GDM1 (cell line): ENCODE results near the gene PXDC1.
A peak's percentile ranks its signal among the peaks of the same experiment; 100 is the strongest.
"Not testable (repeated sequence)": the region's sequence is repeated elsewhere in the genome, so short reads cannot be mapped to it uniquely, and the experiment has no call there.

ENCODE experiments used
- DNase-seq: peaks from one replicate; lab custom pipeline; 2025; lab: John Stamatoyannopoulos, UW

Gene PXDC1

GRCh38 chr6:3762359-3762758, 10.8 kb upstream of the PXDC1 start:
- DNase-seq: no peak

- no peak for DNase-seq
Measured at GRCh38 chr6:3761989-3762270, 10.4 kb upstream of the PXDC1 start.

DNA sequence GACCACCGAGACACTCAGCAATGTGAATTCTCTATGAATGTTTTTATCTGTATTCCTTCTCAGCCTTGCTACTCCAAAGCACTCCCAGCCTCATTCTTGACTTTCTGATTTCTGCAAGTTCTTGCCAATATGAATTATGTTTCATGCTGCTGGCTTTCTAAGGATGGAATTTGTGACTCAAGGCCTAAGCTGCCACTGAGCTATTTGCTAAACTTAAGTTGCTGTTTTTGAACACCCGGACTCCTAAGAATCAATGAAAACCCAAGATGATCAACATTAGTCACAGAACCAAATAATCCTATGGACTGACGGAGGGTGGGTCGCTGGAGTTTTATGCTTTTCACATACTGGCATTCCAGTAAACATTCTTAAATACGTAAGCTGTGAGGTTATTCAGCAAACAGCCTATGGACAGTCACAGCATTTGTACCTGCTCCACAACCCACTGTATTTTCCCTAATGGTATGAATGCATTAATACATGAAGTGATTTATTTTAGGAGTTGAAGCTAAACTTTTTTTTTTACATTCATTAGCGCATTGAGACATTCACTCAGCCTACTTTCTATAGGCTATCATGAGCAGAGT, 8.2 kb upstream of the PXDC1 start:
- no peak for DNase-seq

GRCh38 chr6:3758842-3759144, 7.3 kb upstream of the PXDC1 start:
- DNase-seq: no peak

- DNase-seq: not testable (repeated sequence)
Measured at GRCh38 chr6:3757998-3758841, 6.7 kb upstream of the PXDC1 start.

GRCh38 chr6:3757241-3757641, 5.7 kb upstream of the PXDC1 start:
- DNase-seq: no peak

- DNase-seq: no peak
Measured at GRCh38 chr6:3756546-3756945, 5.0 kb upstream of the PXDC1 start.

DNA sequence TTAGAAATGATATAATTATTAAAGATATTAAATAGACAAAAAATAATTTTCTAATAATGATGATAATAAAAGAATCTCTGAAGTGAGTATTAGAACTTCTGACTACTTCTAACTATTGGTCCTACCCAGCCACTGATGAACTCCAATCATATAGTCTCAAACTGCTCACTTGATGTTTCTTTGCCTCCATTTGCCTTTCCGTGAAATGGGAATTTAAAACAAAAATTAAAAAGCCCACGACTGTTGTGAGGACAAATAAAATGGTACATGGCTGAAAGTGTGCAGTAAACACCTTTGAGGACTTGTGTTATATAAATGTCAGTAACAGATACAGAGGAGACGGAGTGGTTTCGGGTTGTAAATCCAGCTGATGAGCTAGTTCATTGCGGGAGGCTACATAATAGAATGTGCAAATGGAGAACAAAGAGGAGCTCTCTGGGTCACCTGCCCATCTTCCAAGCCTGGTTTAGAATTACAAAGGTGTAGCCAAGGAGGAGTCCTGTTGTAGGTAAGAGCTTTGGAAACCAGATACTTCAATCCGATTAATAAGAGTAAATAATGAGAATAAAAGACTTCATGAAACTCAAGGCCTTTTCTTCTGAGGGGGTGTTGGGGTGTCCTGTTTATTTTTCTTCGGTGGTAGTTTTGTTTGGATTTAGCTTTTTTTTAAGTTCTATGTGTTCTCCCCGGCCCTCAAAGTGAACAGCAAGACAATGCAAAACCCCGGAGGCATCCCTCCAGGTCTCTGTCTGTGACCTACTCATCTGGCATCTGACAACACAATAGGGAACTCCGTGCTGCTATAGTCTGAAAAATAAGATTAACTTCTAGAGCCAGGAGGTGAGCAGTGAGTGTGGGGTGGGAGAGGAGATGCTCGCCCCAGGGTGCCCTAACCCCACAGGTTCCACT, 4.4 kb upstream of the PXDC1 start:
- DNase-seq: no peak

DNA sequence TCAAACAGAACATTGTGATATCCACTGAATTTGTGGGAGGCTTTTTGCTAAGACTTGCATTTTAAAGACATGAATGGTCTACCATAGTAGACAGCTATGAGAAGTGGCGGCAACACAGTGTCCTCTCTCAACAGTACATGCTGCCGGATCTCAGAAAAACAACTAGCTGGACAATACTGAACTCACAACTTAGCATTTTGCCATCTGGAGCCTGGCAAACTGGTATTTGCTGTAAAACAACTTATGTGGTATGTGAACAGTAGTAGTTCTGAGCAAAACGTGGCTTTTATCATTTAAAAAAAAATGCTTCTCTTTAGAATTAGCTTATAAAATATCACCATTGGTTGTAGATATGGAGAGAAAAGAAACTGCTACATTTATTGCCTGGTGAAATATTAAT, 3.3 kb upstream of the PXDC1 start:
- no peak for DNase-seq

DNA sequence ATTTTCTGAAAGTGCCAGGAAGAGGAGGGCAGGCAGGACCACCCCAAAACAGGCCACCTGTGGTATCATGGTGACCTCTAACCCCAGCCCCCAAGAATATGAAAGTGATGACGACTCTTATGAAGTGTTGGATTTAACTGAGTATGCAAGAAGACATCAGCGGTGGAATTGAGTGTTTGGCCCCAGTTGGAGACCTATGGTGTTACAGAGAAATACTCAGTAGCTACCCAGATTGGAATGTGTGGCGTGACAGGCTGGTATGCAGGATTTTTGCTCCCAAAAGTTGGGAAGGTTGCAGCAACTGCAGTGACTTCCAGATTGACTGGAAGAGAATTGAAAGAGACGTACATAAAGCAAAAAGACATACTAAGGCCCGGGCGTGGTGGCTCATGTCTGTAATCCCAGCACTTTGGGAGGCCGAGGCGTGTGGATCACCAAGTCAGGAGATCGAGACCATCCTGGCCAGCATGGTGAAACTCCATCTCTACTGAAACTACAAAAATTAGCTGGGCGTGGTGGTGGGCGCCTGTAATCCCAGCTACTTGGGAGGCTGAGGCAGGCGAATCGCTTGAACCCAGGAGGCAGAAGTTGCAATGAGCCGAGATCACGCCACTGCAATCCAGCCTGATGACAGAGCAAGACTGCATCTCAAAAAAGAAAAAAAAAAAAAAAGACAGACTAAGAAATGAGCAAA, 2.7 kb upstream of the PXDC1 start:
- DNase-seq: not testable (repeated sequence)

GRCh38 chr6:3753228-3753835, 1.8 kb upstream of the PXDC1 start:
- no peak for DNase-seq

DNA sequence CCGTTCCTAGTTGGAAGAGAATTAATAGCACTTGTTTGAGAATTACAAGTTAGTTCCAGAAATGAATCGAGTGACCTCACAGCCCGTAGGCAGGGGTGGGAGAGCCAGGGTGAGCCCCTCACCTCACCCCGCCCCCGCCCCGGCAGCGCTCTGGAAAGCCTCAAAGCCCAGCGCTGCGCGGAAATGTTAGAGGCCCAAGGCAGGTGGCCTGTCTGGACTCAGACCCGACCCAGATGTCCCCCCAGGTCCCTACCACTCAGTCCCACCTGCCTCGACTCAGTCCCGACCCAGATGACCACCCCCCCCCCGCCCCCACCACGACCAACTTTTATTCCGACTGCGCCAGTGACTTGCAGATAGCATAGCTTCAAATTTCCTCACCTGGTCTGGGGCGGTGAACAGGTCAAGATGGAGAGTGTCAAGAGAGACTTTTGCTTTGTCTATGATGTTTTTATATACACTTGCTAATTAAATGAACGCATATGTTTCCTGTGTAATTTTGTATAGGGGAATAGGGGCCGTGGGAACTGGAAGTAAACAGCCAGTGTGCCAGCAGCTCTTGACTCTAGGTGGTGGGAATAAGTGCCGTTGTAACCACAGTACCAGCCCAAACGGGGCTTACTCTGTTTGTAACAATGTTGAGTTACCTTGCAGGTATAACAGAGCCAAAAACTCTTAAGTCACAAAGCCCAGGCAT, 1.2 kb upstream of the PXDC1 start:
- DNase-seq: no peak

DNA sequence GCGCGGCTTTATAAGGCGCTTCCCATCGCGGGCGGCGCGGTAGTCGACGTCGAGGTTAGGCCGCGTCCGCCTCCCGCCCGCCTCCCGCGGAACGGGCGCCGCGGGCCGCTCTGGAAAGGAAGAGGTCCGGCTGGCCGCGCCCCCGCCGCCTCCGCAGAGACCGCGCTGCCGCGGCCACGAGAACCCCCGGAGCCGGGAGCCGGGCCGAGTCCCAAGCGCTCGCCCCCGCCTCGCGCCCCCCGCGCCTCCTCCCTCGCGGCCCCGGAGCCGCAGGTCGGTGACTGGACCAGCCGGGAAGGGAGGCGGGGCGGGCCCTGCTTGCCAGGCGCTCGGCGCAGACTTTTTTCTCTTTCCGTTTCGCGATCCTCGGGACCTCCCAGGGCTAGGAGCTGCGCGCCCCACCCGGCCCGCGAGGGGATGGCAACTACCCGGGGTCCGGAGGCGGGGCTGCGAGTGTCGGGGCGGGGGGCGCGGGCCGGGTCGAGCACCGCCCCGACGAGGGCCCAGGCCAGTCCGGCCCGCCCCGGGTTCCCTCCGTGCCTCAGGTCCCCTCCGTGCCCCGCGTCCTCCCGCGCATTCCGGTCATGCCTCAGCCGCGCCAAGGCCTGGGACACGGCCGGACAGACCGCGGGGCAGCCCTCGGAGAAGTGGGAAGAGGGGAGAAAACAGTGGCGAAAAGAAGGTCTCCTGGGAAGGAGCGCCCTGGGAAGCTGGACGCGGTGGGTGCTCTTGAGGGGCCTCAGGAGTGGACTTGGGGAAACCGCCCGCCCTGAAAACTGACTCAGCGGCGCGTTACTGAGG, 417 bp upstream of the PXDC1 start:
- DNase-seq: peak; percentile 51

- DNase-seq: no peak
Measured at GRCh38 chr6:3750317-3751076, 1.0 kb downstream of the PXDC1 start.

DNA sequence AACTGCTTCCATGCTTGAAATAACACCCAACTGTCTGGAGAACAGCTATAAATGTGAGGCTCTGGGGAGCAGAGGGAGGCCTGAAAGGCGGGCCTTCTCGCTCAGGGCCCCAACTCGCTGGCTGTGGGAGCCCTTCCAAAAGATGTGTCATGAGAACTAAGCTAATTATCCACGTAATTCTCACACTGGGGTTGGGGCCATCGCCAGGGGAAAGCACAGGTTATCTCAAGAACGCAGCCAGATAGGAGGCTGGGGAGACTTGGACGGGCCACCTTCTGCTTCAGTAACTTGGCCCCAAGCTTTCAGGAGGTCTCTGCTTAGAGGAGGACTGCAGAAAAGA, 1.6 kb downstream of the PXDC1 start:
- no peak for DNase-seq

GRCh38 chr6:3749067-3749841, 2.3 kb downstream of the PXDC1 start:
- DNase-seq: no peak

- DNase-seq: peak; percentile 44
Measured at GRCh38 chr6:3748208-3749066, 3.1 kb downstream of the PXDC1 start.

DNA sequence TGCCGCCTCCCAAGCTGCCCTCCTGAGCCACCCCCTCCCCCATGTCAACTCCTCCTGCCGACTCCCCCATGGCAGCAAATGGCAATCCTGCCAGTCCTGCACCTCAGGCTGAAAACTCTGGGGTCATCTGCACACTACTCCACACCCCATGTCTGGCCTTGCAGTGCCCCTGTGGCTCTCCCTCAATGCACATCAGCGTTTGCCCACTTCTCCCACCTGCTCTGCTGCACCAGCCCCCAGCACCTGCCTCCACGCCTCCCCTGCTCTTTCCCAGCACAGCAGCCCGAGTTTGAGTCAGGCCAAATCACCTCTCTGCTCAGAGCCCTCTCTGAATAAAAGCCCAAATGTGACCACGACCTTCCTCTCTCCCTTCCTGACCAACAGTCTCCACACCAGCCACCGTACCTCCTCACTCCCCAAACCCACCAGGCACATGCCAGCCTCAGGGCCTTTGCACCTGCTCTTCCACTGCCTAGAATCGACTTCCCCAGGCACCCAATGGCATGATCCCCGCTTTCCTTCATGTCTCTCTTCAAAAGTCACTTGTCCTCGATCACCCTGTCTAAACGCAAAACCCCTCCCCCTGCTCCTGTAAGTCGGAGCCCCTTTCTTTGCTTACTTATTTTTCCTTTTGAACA, 4.3 kb downstream of the PXDC1 start:
- DNase-seq: no peak
